NT2/D1 (cell line): ENCODE data around the gene TRABD2B.

Experiments
- DNase-seq: peaks from one replicate; pipeline ENCODE4 v3.0.0-alpha.2; 2011; ENCODE audit warnings: low read depth, low spot score
- H3K27me3 ChIP-seq: 2 replicates; pipeline ENCODE4 v1.6.0; 2011; ENCODE audit warnings: mild to moderate bottlenecking; ENCODE audit not compliant: insufficient read length, insufficient read depth
- H3K36me3 ChIP-seq: 2 replicates; pipeline ENCODE4 v1.6.1; 2011; ENCODE audit warnings: mild to moderate bottlenecking, low read length, mixed read lengths; ENCODE audit not compliant: insufficient read depth, insufficient read length
- H3K4me1 ChIP-seq: 2 replicates; pipeline ENCODE4 v1.5.1; 2011; ENCODE audit not compliant: insufficient read depth, insufficient read length
- H3K4me3 ChIP-seq: 2 replicates; pipeline ENCODE4 v1.5.1; 2011; ENCODE audit warnings: low read depth; ENCODE audit not compliant: insufficient read length
- H3K9ac ChIP-seq: 2 replicates; pipeline ENCODE4 v1.6.0; 2011; ENCODE audit warnings: low read depth; ENCODE audit not compliant: insufficient read length
- H3K9me3 ChIP-seq: 2 replicates; pipeline ENCODE4 v1.5.1; 2011; ENCODE audit warnings: mild to moderate bottlenecking, low read length; ENCODE audit not compliant: insufficient read depth
- SUZ12 ChIP-seq: IDR thresholded peaks from 2 replicates; pipeline ENCODE4 v1.6.1; 2011; ENCODE audit not compliant: insufficient read length, insufficient read depth; ENCODE audit errors: extremely low read depth
- YY1 ChIP-seq: IDR thresholded peaks from 2 replicates; pipeline ENCODE4 v1.6.1; 2011; ENCODE audit not compliant: insufficient read length, insufficient read depth
- ZNF274 ChIP-seq: IDR thresholded peaks from 2 replicates; pipeline ENCODE4 v1.6.1; 2011; ENCODE audit warnings: mild to moderate bottlenecking, low read depth, low read length

The TRABD2B gene

DNA sequence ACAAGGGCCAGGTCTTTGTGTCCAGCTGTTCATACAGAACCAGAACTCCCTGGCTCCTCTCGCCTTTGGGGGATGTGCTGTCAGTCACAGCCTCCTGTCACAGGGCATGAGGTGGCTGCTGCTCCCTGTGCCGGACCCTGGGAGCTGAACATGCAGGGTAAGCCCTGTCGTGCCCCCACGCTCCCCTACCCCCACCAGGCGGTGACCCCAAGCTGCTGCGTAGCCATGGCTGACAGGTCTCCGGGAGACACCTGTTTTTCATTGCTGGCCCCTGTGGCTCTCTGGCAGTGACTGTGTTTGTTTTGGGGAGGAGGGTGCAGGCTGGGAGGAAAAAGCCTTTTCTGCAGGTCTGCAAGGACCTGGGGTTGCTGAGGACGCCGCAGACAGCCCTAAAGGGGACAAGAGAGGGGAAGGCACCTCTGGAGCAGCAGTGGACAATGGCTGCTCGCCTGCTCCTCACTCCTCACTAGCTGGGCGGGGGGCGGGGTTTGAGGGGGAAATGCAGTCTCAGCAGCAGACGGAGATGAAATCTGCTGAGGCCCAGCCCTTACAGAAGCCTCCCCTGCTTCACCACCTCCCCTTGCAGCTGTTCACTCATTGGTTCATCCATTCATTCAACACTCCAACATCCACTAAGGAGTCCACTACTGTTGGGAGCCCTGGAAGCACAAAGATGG, 81.4 kb downstream of the TRABD2B start:
- TF ChIP-seq SUZ12 (no peak), ZNF274 (no peak), YY1 (no peak)
- H3K27me3 ChIP-seq = no peaks in the 10 kb centered on the region
- H3K9ac ChIP-seq = no peak overlapping the region
- no peak for DNase-seq
- H3K4me3 ChIP-seq = no peak overlapping the region
- no peaks in the 10 kb centered on the region for H3K36me3 ChIP-seq
- H3K9me3 ChIP-seq = no peaks in the 10 kb centered on the region
- peaks cover 25% of the 10 kb centered on the region for H3K4me1 ChIP-seq

GRCh38 chr1:47914952-47915676, 82.1 kb downstream of the TRABD2B start:
- Histone ChIP-seq H3K9ac (no peak overlapping the region), H3K4me1 (peaks cover 25% of the 10 kb centered on the region), H3K9me3 (no peaks in the 10 kb centered on the region), H3K36me3 (no peaks in the 10 kb centered on the region), H3K4me3 (no peak overlapping the region), H3K27me3 (no peaks in the 10 kb centered on the region)
- TF ChIP-seq SUZ12 (no peak), ZNF274 (no peak), YY1 (no peak)
- DNase-seq = no peak

- Histone ChIP-seq H3K27me3 (no peaks in the 10 kb centered on the region), H3K4me3 (no peak overlapping the region), H3K4me1 (peaks cover 25% of the 10 kb centered on the region), H3K9me3 (no peaks in the 10 kb centered on the region), H3K36me3 (no peaks in the 10 kb centered on the region), H3K9ac (no peak overlapping the region)
- no peak for DNase-seq
- TF ChIP-seq ZNF274 = no peak
- TF ChIP-seq SUZ12 = no peak
Measured at GRCh38 chr1:47914218-47914938, 82.8 kb downstream of the TRABD2B start.

- Histone ChIP-seq H3K9me3 (no peaks in the 10 kb centered on the region), H3K4me3 (no peak overlapping the region), H3K27me3 (no peaks in the 10 kb centered on the region), H3K36me3 (no peaks in the 10 kb centered on the region), H3K4me1 (peaks cover 25% of the 10 kb centered on the region), H3K9ac (no peak overlapping the region)
- TF ChIP-seq YY1 (no peak), ZNF274 (no peak), SUZ12 (no peak)
- DNase-seq = no peak
Measured at GRCh38 chr1:47913225-47913823, 83.9 kb downstream of the TRABD2B start.

- H3K9me3 ChIP-seq = no peaks in the 10 kb centered on the region
- H3K4me1 ChIP-seq = peaks cover 25% of the 10 kb centered on the region
- DNase-seq = no peak
- TF ChIP-seq ZNF274 (no peak), SUZ12 (no peak), YY1 (no peak)
- no peaks in the 10 kb centered on the region for H3K27me3 ChIP-seq
- no peak overlapping the region for H3K4me3 ChIP-seq
- no peaks in the 10 kb centered on the region for H3K36me3 ChIP-seq
- no peak overlapping the region for H3K9ac ChIP-seq
Measured at GRCh38 chr1:47912756-47913155, 84.4 kb downstream of the TRABD2B start.

GRCh38 chr1:47911892-47912291, 85.3 kb downstream of the TRABD2B start:
- H3K9ac ChIP-seq = no peak overlapping the region
- H3K4me3 ChIP-seq = no peak overlapping the region
- H3K36me3 ChIP-seq = no peaks in the 10 kb centered on the region
- no peak for TF ChIP-seq YY1
- TF ChIP-seq SUZ12 = no peak
- TF ChIP-seq ZNF274 = no peak
- DNase-seq = no peak
- no peaks in the 10 kb centered on the region for H3K9me3 ChIP-seq
- H3K27me3 ChIP-seq = no peaks in the 10 kb centered on the region
- H3K4me1 ChIP-seq = peaks cover 25% of the 10 kb centered on the region

DNA sequence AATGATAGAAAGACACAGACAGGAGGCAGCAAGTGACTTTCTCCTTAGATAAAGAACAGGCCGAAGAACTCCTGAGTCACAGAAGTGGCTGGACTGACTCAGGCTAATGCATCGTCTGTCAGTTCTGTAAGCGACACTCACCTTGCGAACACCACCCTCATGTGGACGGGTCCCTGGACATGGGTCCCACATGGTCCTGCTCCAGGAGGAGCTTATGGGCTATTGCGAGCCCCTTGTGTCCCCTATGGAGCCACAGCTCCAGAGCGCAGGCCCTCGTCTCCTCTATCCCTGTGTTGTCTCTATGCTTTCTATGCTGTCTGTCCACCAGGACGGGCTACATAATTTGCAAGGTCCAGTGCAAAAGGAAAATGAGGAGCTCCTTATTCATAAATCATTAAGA, 85.8 kb downstream of the TRABD2B start:
- Histone ChIP-seq H3K36me3 (no peaks in the 10 kb centered on the region), H3K27me3 (no peaks in the 10 kb centered on the region), H3K4me1 (peaks cover 24% of the 10 kb centered on the region), H3K4me3 (no peak overlapping the region), H3K9me3 (no peaks in the 10 kb centered on the region), H3K9ac (no peak overlapping the region)
- DNase-seq = no peak
- TF ChIP-seq YY1 = no peak
- TF ChIP-seq SUZ12 = no peak
- no peak for TF ChIP-seq ZNF274
